Measurements from ENCODE around the gene RSRP1. TPM values are rescaled to one million over a fixed set of nuclear protein-coding genes. Genes with fewer than 3 reads are reported as not detected.
"Not testable (repeated sequence)": the region's sequence is repeated elsewhere in the genome, so short reads cannot be mapped to it uniquely, and the experiment has no call there.

The RSRP1 gene
- total and polyA plus RNA-seq, 2 donors from 2014 or later: 118 to 123 TPM

GRCh38 chr1:25268143-25268760 is 21.0 kb upstream of the RSRP1 start:
- H3K4me1 ChIP-seq (ENCODE audit: control insufficient read depth in 2 of 3, insufficient read depth in 2 of 3, low read depth in 1 of 3, low read length in 3 of 3); H3K27ac ChIP-seq (ENCODE audit: low read depth in 2 of 2, low read length in 2 of 2); H3K27me3 ChIP-seq (ENCODE audit: control insufficient read depth, insufficient read depth, low read length); H3K36me3 ChIP-seq (ENCODE audit: control insufficient read depth in 2 of 3, insufficient read depth in 3 of 3, low read length in 3 of 3); FAIRE-seq; H3K9me3 ChIP-seq (ENCODE audit: control insufficient read depth in 2 of 3, insufficient read depth in 1 of 3, low read length in 3 of 3); intact Hi-C loops (cut with DNase I); DNase-seq: not testable (repeated sequence)
- Histone ChIP-seq H3K9ac (ENCODE audit: low read length in 3 of 3) (peak overlapping the region in 1 of 3 donors; percentile 64), H3K4me3 (ENCODE audit: low read length in 3 of 3) (peak overlapping the region in 1 of 3 donors; percentile 79)

GRCh38 chr1:25267288-25268142 is 20.3 kb upstream of the RSRP1 start:
- DNase-seq: peak in 3 of 5 donors; percentile 77 to 91 (median 80)
- H3K9me3 ChIP-seq (ENCODE audit: control insufficient read depth in 2 of 3, insufficient read depth in 1 of 3, low read length in 3 of 3); H3K27ac ChIP-seq (ENCODE audit: low read depth in 2 of 2, low read length in 2 of 2); H3K4me1 ChIP-seq (ENCODE audit: control insufficient read depth in 2 of 3, insufficient read depth in 2 of 3, low read depth in 1 of 3, low read length in 3 of 3); intact Hi-C loops (cut with DNase I); H3K27me3 ChIP-seq (ENCODE audit: control insufficient read depth, insufficient read depth, low read length); FAIRE-seq; H3K36me3 ChIP-seq (ENCODE audit: control insufficient read depth in 2 of 3, insufficient read depth in 3 of 3, low read length in 3 of 3): not testable (repeated sequence)
- peak overlapping the region in 1 of 3 donors; percentile 79 for H3K4me3 ChIP-seq (ENCODE audit: low read length in 3 of 3)
- H3K9ac ChIP-seq (ENCODE audit: low read length in 3 of 3): peak overlapping the region in 1 of 3 donors; percentile 64

GRCh38 chr1:25266554-25267287 is 19.5 kb upstream of the RSRP1 start:
- H3K4me1 ChIP-seq (ENCODE audit: control insufficient read depth in 2 of 3, insufficient read depth in 2 of 3, low read depth in 1 of 3, low read length in 3 of 3); H3K9me3 ChIP-seq (ENCODE audit: control insufficient read depth in 2 of 3, insufficient read depth in 1 of 3, low read length in 3 of 3); DNase-seq; H3K36me3 ChIP-seq (ENCODE audit: control insufficient read depth in 2 of 3, insufficient read depth in 3 of 3, low read length in 3 of 3); H3K27ac ChIP-seq (ENCODE audit: low read depth in 2 of 2, low read length in 2 of 2); FAIRE-seq; intact Hi-C loops (cut with DNase I); H3K27me3 ChIP-seq (ENCODE audit: control insufficient read depth, insufficient read depth, low read length): not testable (repeated sequence)
- H3K9ac ChIP-seq (ENCODE audit: low read length in 3 of 3): peak overlapping the region in 1 of 3 donors; percentile 33
- peak overlapping the region in 1 of 3 donors; percentile 67 for H3K4me3 ChIP-seq (ENCODE audit: low read length in 3 of 3)

GRCh38 chr1:25260336-25260735 is 13.1 kb upstream of the RSRP1 start:
- H3K9me3 ChIP-seq (ENCODE audit: control insufficient read depth in 2 of 3, insufficient read depth in 1 of 3, low read length in 3 of 3); H3K36me3 ChIP-seq (ENCODE audit: control insufficient read depth in 2 of 3, insufficient read depth in 3 of 3, low read length in 3 of 3); H3K27ac ChIP-seq (ENCODE audit: low read depth in 2 of 2, low read length in 2 of 2); intact Hi-C loops (cut with DNase I); H3K9ac ChIP-seq (ENCODE audit: low read length in 3 of 3); DNase-seq; H3K4me1 ChIP-seq (ENCODE audit: control insufficient read depth in 2 of 3, insufficient read depth in 2 of 3, low read depth in 1 of 3, low read length in 3 of 3); FAIRE-seq; H3K4me3 ChIP-seq (ENCODE audit: low read length in 3 of 3); H3K27me3 ChIP-seq (ENCODE audit: control insufficient read depth, insufficient read depth, low read length): not testable (repeated sequence)

GRCh38 chr1:25259813-25260212 is 12.6 kb upstream of the RSRP1 start:
- H3K9me3 ChIP-seq (ENCODE audit: control insufficient read depth in 2 of 3, insufficient read depth in 1 of 3, low read length in 3 of 3); H3K36me3 ChIP-seq (ENCODE audit: control insufficient read depth in 2 of 3, insufficient read depth in 3 of 3, low read length in 3 of 3); DNase-seq; H3K4me3 ChIP-seq (ENCODE audit: low read length in 3 of 3); H3K4me1 ChIP-seq (ENCODE audit: control insufficient read depth in 2 of 3, insufficient read depth in 2 of 3, low read depth in 1 of 3, low read length in 3 of 3); intact Hi-C loops (cut with DNase I); H3K9ac ChIP-seq (ENCODE audit: low read length in 3 of 3); H3K27me3 ChIP-seq (ENCODE audit: control insufficient read depth, insufficient read depth, low read length); FAIRE-seq; H3K27ac ChIP-seq (ENCODE audit: low read depth in 2 of 2, low read length in 2 of 2): not testable (repeated sequence)

All from kidney (tissue), 11 donors.